Ectodermal cell (in vitro differentiated cells): ENCODE results near the gene SYNRG.

Source experiments
- H3K27ac ChIP-seq: 2 replicates; pipeline ENCODE4 v1.7.0; 2013; ENCODE audit warnings: mild to moderate bottlenecking, low read depth, low read length; ENCODE audit not compliant: insufficient read depth, poor library complexity, severe bottlenecking
- H3K27me3 ChIP-seq: 2 replicates; pipeline ENCODE4 v1.7.0; 2013; ENCODE audit warnings: mild to moderate bottlenecking, low read length; ENCODE audit not compliant: insufficient read depth, control insufficient read depth, poor library complexity, severe bottlenecking
- H3K36me3 ChIP-seq: one replicate; pipeline ENCODE4 v1.7.0; 2013; ENCODE audit warnings: low read length; ENCODE audit not compliant: control insufficient read depth, insufficient read depth
- H3K4me1 ChIP-seq: one replicate; pipeline ENCODE4 v1.7.0; 2013; ENCODE audit warnings: low read length; ENCODE audit not compliant: control insufficient read depth, insufficient read depth
- H3K4me3 ChIP-seq: 2 replicates; pipeline ENCODE4 v1.7.0; 2013; ENCODE audit warnings: low read depth, low read length, control low read depth; ENCODE audit not compliant: insufficient read depth
- H3K9me3 ChIP-seq: 2 replicates; pipeline ENCODE4 v1.7.0; 2013; ENCODE audit warnings: mild to moderate bottlenecking, low read length, moderate library complexity; ENCODE audit not compliant: control insufficient read depth
- WGBS, 2 experiments: methylation state at CpG; one replicate each; pipeline ENCODE4 v1.1.7; 2013; ENCODE audit warnings: missing lambda C conversion rate in 2 of 2; 5-methylcytosine and 5-hydroxymethylcytosine counted together

Gene SYNRG

GRCh38 chr17:37490638-37491614 is 118.3 kb downstream of the SYNRG start:
- WGBS, 2 experiments: 11 to 15% methylated on average over 23 to 24 of the region's 24 CpGs
- Histone ChIP-seq H3K4me1 (peaks cover 34% of the 10 kb centered on the region), H3K36me3 (no peaks in the 10 kb centered on the region), H3K27me3 (peaks cover 28% of the 10 kb centered on the region), H3K4me3 (peak overlapping the region; percentile 57), H3K27ac (peak overlapping the region; percentile 52), H3K9me3 (no peaks in the 10 kb centered on the region)

GRCh38 chr17:37490022-37490587 is 119.1 kb downstream of the SYNRG start:
- peaks cover 31% of the 10 kb centered on the region for H3K4me1 ChIP-seq
- H3K27me3 ChIP-seq: peaks cover 28% of the 10 kb centered on the region
- no peaks in the 10 kb centered on the region for H3K9me3 ChIP-seq
- no peak overlapping the region for H3K27ac ChIP-seq
- WGBS, 2 experiments: 0% methylated on average over 56 of the region's 56 CpGs
- no peaks in the 10 kb centered on the region for H3K36me3 ChIP-seq
- H3K4me3 ChIP-seq: peak overlapping the region; percentile 57

GRCh38 chr17:37489197-37490001 is 119.8 kb downstream of the SYNRG start, which contains the start of gene DUSP14:
Gene DUSP14 (plus strand): TSS chr17:37489891. CDS start chr17:37512273, 22,382 bp downstream.
- H3K9me3 ChIP-seq: no peaks in the 10 kb centered on the region
- peaks cover 28% of the 10 kb centered on the region for H3K27me3 ChIP-seq
- H3K27ac ChIP-seq: no peak within 1 kb of the TSS
- no peaks in the 10 kb centered on the region for H3K36me3 ChIP-seq
- H3K4me3 ChIP-seq: peak within 1 kb of the TSS; percentile 73
- 0 to 1% methylated on average over 99 of the region's 100 CpGs for WGBS, 2 experiments
- peaks cover 24% of the 10 kb centered on the region for H3K4me1 ChIP-seq

- H3K4me1 ChIP-seq: peaks cover 23% of the 10 kb centered on the region
- 7 to 8% methylated on average over 25 of the region's 25 CpGs for WGBS, 2 experiments
- no peaks in the 10 kb centered on the region for H3K9me3 ChIP-seq
- no peak overlapping the region for H3K27ac ChIP-seq
- peak overlapping the region; percentile 73 for H3K4me3 ChIP-seq
- H3K36me3 ChIP-seq: no peaks in the 10 kb centered on the region
- H3K27me3 ChIP-seq: peaks cover 28% of the 10 kb centered on the region
Measured at GRCh38 chr17:37488607-37489196, 120.5 kb downstream of the SYNRG start.

- Histone ChIP-seq H3K27me3 (peaks cover 28% of the 10 kb centered on the region), H3K36me3 (no peaks in the 10 kb centered on the region), H3K4me3 (no peak overlapping the region), H3K27ac (no peak overlapping the region), H3K9me3 (no peaks in the 10 kb centered on the region), H3K4me1 (peaks cover 23% of the 10 kb centered on the region)
- WGBS, 2 experiments: 58 to 62% methylated on average over 7 of the region's 7 CpGs
Measured at GRCh38 chr17:37488009-37488604, 121.1 kb downstream of the SYNRG start.

- H3K27ac ChIP-seq: no peak overlapping the region
- no peaks in the 10 kb centered on the region for H3K9me3 ChIP-seq
- H3K27me3 ChIP-seq: peaks cover 27% of the 10 kb centered on the region
- no peaks in the 10 kb centered on the region for H3K36me3 ChIP-seq
- WGBS, 2 experiments: no CpG with 5 or more reads among the region's 1 CpG
- H3K4me3 ChIP-seq: no peak overlapping the region
- H3K4me1 ChIP-seq: peaks cover 12% of the 10 kb centered on the region
Measured at GRCh38 chr17:37485938-37486570, 123.2 kb downstream of the SYNRG start.

- no peaks in the 10 kb centered on the region for H3K9me3 ChIP-seq
- H3K4me3 ChIP-seq: no peak overlapping the region
- H3K27ac ChIP-seq: no peak overlapping the region
- H3K4me1 ChIP-seq: peaks cover 6% of the 10 kb centered on the region
- WGBS, 2 experiments: 85 to 89% methylated on average over 5 of the region's 5 CpGs
- peaks cover 13% of the 10 kb centered on the region for H3K27me3 ChIP-seq
- peaks cover 3% of the 10 kb centered on the region for H3K36me3 ChIP-seq
Measured at GRCh38 chr17:37483311-37484039, 125.7 kb downstream of the SYNRG start.

- Histone ChIP-seq H3K36me3 (peaks cover 17% of the 10 kb centered on the region), H3K4me1 (no peaks in the 10 kb centered on the region), H3K27me3 (no peaks in the 10 kb centered on the region), H3K9me3 (no peaks in the 10 kb centered on the region), H3K4me3 (no peak overlapping the region), H3K27ac (no peak overlapping the region)
- 87 to 93% methylated on average over 9 of the region's 9 CpGs for WGBS, 2 experiments
Measured at GRCh38 chr17:37481001-37481665, 128.1 kb downstream of the SYNRG start.
